ENCODE measurements around the gene ZNF385D.

The ZNF385D gene, protein sequence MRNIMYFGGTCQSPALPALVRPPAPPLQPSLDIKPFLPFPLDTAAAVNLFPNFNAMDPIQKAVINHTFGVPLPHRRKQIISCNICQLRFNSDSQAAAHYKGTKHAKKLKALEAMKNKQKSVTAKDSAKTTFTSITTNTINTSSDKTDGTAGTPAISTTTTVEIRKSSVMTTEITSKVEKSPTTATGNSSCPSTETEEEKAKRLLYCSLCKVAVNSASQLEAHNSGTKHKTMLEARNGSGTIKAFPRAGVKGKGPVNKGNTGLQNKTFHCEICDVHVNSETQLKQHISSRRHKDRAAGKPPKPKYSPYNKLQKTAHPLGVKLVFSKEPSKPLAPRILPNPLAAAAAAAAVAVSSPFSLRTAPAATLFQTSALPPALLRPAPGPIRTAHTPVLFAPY

DNA sequence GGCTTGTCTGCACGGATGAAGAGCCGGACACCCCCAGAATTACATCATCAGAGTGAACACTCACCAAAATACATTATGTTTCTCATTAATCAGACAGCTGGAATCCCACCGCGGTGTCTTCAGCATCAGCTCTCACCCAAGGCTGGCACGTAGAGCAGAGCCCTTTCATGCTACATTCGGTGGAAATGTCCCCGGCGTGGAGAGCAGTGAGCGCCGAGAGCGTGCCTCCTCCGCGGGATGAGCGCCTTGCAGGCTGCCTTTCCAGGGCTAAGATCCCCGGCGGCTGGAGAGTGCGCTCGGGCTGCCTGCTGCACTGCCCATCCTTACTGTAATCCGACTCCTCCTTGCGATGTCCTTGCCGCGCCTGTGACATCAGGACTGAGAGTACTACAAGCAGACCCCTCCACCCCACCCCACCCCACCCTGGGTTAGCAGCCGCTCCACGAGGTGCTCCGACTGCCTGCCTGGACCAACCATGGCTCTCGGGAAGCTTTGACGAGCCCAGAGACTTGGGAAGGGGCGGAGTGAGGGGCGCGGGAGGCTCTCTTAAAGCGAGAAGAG lies at the start of gene ZNF385D:
Gene ZNF385D (minus strand): TSS at position 380 of the 561 bp plus-strand sequence. CDS start 294 bp downstream, at position 86.
- Histone ChIP-seq H3K36me3 (ENCODE audit: control insufficient read depth, insufficient read depth, low read length, severe bottlenecking) (no peaks in the 10 kb centered on the region), H3K4me3 (ENCODE audit: low read length) (peak within 1 kb of the TSS; percentile 89), H3K4me1 (ENCODE audit: control insufficient read depth, insufficient read depth, low read length) (peaks cover 38% of the 10 kb centered on the region), H3K9ac (ENCODE audit: low read length) (peak within 1 kb of the TSS; percentile 80), H3K9me3 (ENCODE audit: control insufficient read depth, low read length) (no peaks in the 10 kb centered on the region), H3K27me3 (replicated peaks; ENCODE audit: control insufficient read depth, insufficient read depth, low read length) (no peaks in the 10 kb centered on the region)
- peak; percentile 82 for DNase-seq (ENCODE audit: low read depth)

DNA sequence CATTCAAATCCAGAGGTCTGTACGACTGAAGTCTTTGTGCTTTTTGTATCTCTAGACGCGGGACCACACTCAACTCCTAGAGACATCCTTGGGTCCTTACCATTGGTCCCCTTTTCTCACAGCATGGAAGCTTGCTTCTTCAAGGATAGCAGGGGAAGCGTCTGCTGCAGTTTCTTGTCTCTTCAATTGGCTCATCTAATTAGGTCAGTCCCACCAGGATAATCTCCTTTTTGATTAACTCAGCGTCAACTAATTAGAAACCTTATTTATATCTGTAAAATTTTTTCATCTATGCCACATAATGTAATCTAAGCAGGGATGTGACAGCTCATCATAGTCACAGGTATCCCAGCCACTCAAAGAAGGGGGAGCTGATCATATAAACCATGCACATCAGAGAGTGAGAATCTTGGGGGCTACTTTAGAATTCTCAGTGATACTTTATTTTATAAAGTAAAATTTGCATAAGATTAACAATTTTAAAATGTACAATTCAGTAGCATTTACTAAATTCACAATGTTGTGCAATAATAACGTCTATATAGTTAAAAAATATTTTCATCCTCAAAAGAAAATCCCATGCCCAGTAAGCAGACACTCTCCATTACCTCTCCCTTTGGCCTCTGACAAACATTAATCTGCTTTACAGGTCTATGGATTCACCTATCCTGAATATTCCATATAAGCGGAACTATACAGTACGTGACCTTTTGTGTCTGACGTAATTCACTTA lies 47.5 kb upstream of the ZNF385D start:
- no peak for DNase-seq (ENCODE audit: low read depth)
- H3K9ac ChIP-seq (ENCODE audit: low read length) = no peak overlapping the region
- H3K4me3 ChIP-seq (ENCODE audit: low read length) = no peak overlapping the region
- no peaks in the 10 kb centered on the region for H3K36me3 ChIP-seq (ENCODE audit: control insufficient read depth, insufficient read depth, low read length, severe bottlenecking)
- H3K4me1 ChIP-seq (ENCODE audit: control insufficient read depth, insufficient read depth, low read length) = peaks cover 23% of the 10 kb centered on the region
- H3K9me3 ChIP-seq (ENCODE audit: control insufficient read depth, low read length) = peaks cover 11% of the 10 kb centered on the region
- H3K27me3 ChIP-seq (replicated peaks; ENCODE audit: control insufficient read depth, insufficient read depth, low read length) = no peaks in the 10 kb centered on the region

DNA sequence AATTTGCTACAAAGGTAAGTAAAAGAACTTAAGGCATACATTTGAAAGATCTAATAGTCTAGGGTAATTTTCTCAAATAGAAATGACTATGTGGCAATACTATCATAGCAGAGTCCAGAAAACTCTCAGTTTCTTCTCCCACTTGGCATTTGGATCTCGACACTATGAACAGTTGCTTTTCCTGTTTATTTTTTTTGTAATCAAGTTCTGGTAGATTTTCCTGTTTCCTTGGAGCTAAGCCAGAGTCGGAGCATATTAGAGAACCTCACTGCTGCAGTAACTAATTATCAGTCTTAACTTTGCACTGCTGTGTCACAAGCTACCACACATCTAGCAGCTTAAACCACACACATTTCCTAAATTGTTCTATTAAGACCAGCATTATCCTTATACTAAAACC lies 44.9 kb upstream of the ZNF385D start:
- no peaks in the 10 kb centered on the region for H3K27me3 ChIP-seq (replicated peaks; ENCODE audit: control insufficient read depth, insufficient read depth, low read length)
- DNase-seq (ENCODE audit: low read depth) = no peak
- H3K4me3 ChIP-seq (ENCODE audit: low read length) = no peak overlapping the region
- no peak overlapping the region for H3K9ac ChIP-seq (ENCODE audit: low read length)
- no peaks in the 10 kb centered on the region for H3K36me3 ChIP-seq (ENCODE audit: control insufficient read depth, insufficient read depth, low read length, severe bottlenecking)
- H3K9me3 ChIP-seq (ENCODE audit: control insufficient read depth, low read length) = peaks cover 11% of the 10 kb centered on the region
- peaks cover 20% of the 10 kb centered on the region for H3K4me1 ChIP-seq (ENCODE audit: control insufficient read depth, insufficient read depth, low read length)

DNA sequence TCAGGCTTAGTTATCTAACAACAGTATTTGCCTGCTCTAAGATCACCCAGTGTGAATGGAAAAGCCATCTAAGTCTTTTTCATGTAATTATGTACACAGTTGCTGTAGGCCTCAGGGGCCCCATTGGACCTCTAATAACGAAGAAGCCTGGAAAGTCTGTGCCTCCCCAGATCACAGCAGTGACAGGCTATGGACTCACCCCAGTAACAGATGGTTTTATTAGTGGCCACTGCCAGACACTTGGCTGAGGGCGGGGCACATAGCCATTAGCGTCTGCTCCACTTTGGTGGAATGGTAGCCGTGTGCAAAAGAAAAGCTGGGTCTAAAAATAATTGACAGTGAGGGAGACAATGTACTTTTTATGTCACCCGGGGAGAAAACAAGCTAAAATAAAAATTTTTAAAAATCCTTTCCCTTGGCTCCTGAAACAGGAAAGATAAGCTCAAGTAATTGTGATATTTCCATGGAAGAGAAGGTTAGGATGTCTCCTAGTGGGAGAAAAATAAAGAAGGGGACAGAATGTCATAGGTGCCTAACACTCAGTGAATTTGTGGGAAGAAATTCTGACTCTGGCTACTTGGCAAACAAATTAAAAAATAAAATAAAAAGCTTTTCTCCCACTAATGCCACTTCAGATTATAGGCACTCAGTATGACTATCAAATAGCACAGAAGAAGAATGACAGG lies 44.3 kb upstream of the ZNF385D start:
- no peak for DNase-seq (ENCODE audit: low read depth)
- H3K4me3 ChIP-seq (ENCODE audit: low read length) = no peak overlapping the region

DNA sequence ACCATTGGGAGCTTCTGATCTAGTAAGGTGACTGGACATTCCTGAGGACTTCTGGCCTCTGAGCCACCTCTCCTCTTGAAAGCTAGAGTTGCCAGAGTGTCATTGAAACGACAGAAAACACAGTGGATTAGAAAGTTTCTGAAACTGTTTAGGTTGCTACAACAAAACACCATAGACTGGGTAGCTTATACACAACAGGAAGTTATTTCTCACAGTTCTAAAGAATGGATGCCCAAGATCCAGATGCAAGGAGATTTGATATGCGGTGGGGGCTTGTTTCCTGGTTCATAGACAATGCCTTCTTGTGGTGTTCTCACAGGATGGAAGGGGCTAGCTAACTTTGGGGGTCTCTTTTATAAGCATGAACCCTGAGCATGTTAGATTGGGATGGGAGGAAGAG lies 43.3 kb upstream of the ZNF385D start:
- Histone ChIP-seq H3K9ac (ENCODE audit: low read length) (no peak overlapping the region), H3K36me3 (ENCODE audit: control insufficient read depth, insufficient read depth, low read length, severe bottlenecking) (no peaks in the 10 kb centered on the region), H3K4me3 (ENCODE audit: low read length) (no peak overlapping the region), H3K27me3 (replicated peaks; ENCODE audit: control insufficient read depth, insufficient read depth, low read length) (no peaks in the 10 kb centered on the region), H3K4me1 (ENCODE audit: control insufficient read depth, insufficient read depth, low read length) (peaks cover 23% of the 10 kb centered on the region), H3K9me3 (ENCODE audit: control insufficient read depth, low read length) (no peaks in the 10 kb centered on the region)
- no peak for DNase-seq (ENCODE audit: low read depth)

More for the DNA sequence above, 44.3 kb upstream of the ZNF385D start:
- Histone ChIP-seq H3K9me3 (ENCODE audit: control insufficient read depth, low read length) (peaks cover 6% of the 10 kb centered on the region), H3K27me3 (replicated peaks; ENCODE audit: control insufficient read depth, insufficient read depth, low read length) (no peaks in the 10 kb centered on the region), H3K4me1 (ENCODE audit: control insufficient read depth, insufficient read depth, low read length) (peaks cover 23% of the 10 kb centered on the region), H3K9ac (ENCODE audit: low read length) (no peak overlapping the region), H3K36me3 (ENCODE audit: control insufficient read depth, insufficient read depth, low read length, severe bottlenecking) (no peaks in the 10 kb centered on the region)

DNA sequence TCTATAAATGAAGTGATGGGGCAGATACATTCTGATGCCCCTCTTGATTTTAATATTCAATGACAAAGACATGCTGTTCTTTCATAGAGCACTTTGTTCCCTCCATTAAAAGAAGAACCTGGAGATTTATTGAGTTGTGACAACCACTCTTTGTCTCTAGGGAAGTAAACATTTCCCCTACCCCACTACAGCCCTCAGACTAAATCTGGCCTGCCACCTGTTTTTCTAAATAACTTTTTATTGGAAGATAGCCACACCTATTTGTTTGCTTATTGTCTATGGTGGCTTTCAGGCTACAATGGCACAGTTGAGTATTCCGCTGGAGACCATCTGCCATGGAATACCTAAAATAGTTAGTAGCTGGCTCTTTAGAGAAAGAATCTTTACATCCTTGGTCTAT lies 41.2 kb upstream of the ZNF385D start:
- Histone ChIP-seq H3K4me1 (ENCODE audit: control insufficient read depth, insufficient read depth, low read length) (peaks cover 23% of the 10 kb centered on the region), H3K9ac (ENCODE audit: low read length) (no peak overlapping the region), H3K9me3 (ENCODE audit: control insufficient read depth, low read length) (no peaks in the 10 kb centered on the region), H3K4me3 (ENCODE audit: low read length) (no peak overlapping the region), H3K27me3 (replicated peaks; ENCODE audit: control insufficient read depth, insufficient read depth, low read length) (no peaks in the 10 kb centered on the region), H3K36me3 (ENCODE audit: control insufficient read depth, insufficient read depth, low read length, severe bottlenecking) (no peaks in the 10 kb centered on the region)
- DNase-seq (ENCODE audit: low read depth) = no peak

DNA sequence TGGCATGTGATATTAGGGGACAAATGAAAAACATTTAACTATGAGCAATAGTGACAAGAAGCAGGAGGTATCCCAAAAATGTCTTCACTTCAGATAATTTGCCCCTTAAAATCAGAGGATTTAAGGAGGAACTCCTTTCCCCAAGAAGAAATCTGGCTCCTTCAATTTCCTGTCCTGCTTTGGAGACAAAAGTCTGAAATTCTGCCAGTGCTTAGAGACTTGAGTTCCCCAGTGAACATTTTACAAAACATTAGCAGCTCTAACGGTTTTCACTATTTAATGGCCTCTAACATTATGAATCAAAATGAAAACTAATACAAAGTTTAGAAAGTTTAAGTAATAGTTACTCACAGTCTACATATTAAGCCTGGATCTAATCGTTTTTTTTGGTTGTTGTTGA lies 40.3 kb upstream of the ZNF385D start:
- Histone ChIP-seq H3K9me3 (ENCODE audit: control insufficient read depth, low read length) (no peaks in the 10 kb centered on the region), H3K27me3 (replicated peaks; ENCODE audit: control insufficient read depth, insufficient read depth, low read length) (no peaks in the 10 kb centered on the region), H3K4me1 (ENCODE audit: control insufficient read depth, insufficient read depth, low read length) (peaks cover 23% of the 10 kb centered on the region), H3K4me3 (ENCODE audit: low read length) (no peak overlapping the region), H3K9ac (ENCODE audit: low read length) (no peak overlapping the region), H3K36me3 (ENCODE audit: control insufficient read depth, insufficient read depth, low read length, severe bottlenecking) (no peaks in the 10 kb centered on the region)
- no peak for DNase-seq (ENCODE audit: low read depth)

DNA sequence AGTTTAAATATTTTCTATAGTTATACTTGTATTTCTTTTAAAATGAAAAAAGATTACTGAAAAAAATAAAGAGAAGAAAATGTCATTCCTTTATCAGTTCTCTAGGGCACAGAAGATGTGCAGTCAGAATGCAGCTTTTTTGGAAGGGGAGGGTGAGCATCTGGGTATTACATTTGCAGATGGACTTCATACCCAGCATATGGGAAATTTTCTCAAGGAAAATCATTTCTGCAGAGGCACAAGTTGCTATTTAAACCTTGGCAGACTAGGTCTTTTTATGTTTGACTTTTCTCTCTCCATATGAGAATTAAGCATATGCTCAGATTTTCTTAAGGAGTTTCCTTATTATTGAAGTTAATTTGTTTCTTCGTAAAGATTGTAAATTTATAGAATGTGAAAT lies 39.5 kb upstream of the ZNF385D start:
- no peak for DNase-seq (ENCODE audit: low read depth)
- Histone ChIP-seq H3K36me3 (ENCODE audit: control insufficient read depth, insufficient read depth, low read length, severe bottlenecking) (no peaks in the 10 kb centered on the region), H3K4me1 (ENCODE audit: control insufficient read depth, insufficient read depth, low read length) (peaks cover 17% of the 10 kb centered on the region), H3K9ac (ENCODE audit: low read length) (no peak overlapping the region), H3K27me3 (replicated peaks; ENCODE audit: control insufficient read depth, insufficient read depth, low read length) (no peaks in the 10 kb centered on the region), H3K4me3 (ENCODE audit: low read length) (no peak overlapping the region), H3K9me3 (ENCODE audit: control insufficient read depth, low read length) (no peaks in the 10 kb centered on the region)

DNA sequence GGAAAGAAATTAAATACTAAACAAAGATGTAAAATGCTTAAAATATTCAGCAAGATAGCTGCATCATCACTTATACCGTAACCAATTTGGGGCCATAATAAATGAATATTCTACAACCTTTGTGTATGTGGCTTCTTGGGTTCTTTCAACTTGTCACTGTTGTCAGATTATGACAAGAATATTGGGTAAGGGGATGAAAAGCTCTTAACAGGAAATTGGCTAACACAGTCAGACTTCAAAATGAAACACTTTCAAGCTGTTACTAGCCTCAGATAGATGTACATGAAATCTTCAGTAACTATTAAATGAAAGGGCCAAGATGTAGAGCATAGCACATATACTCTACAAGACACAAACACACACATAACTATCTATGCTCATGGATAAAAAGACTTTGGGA lies 38.7 kb upstream of the ZNF385D start:
- no peaks in the 10 kb centered on the region for H3K36me3 ChIP-seq (ENCODE audit: control insufficient read depth, insufficient read depth, low read length, severe bottlenecking)
- no peaks in the 10 kb centered on the region for H3K9me3 ChIP-seq (ENCODE audit: control insufficient read depth, low read length)
- H3K4me1 ChIP-seq (ENCODE audit: control insufficient read depth, insufficient read depth, low read length) = peaks cover 10% of the 10 kb centered on the region
- H3K27me3 ChIP-seq (replicated peaks; ENCODE audit: control insufficient read depth, insufficient read depth, low read length) = no peaks in the 10 kb centered on the region
- no peak for DNase-seq (ENCODE audit: low read depth)
- H3K4me3 ChIP-seq (ENCODE audit: low read length) = no peak overlapping the region
- H3K9ac ChIP-seq (ENCODE audit: low read length) = no peak overlapping the region

DNA sequence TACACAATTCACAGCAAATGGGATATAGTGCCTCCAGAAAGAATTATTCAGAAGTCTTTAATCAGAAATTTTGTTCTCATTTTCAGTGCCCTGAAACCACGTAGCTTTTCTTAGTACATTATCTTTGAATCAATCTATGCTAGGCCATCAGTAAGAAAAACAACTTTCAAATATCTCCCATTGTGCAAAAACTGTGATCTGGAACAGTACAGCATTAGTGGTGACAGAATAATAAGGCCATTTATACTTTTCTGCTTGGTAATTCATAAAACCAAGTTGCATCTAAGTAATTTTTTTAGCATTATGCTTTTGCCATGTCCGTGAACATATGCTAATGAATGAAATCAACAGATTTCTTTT lies 35.4 kb upstream of the ZNF385D start:
- H3K4me3 ChIP-seq (ENCODE audit: low read length) = no peak overlapping the region
- H3K9ac ChIP-seq (ENCODE audit: low read length) = no peak overlapping the region
- H3K4me1 ChIP-seq (ENCODE audit: control insufficient read depth, insufficient read depth, low read length) = peaks cover 8% of the 10 kb centered on the region
- no peaks in the 10 kb centered on the region for H3K36me3 ChIP-seq (ENCODE audit: control insufficient read depth, insufficient read depth, low read length, severe bottlenecking)
- DNase-seq (ENCODE audit: low read depth) = no peak
- no peaks in the 10 kb centered on the region for H3K27me3 ChIP-seq (replicated peaks; ENCODE audit: control insufficient read depth, insufficient read depth, low read length)
- H3K9me3 ChIP-seq (ENCODE audit: control insufficient read depth, low read length) = no peaks in the 10 kb centered on the region
